HepG2 (cell line): ENCODE data around the gene ADAMTS12. TPM values are rescaled to one million over a fixed set of nuclear protein-coding genes. Genes with fewer than 3 reads are reported as not detected.
A peak's percentile ranks its signal among the peaks of the same experiment; 100 is the strongest.

Source experiments
- ADNP ChIP-seq: sonication (generic); formaldehyde crosslinking; IDR thresholded peaks from 2 replicates; pipeline ENCODE4 v1.4.0; 2020; ENCODE audit warnings: missing genetic modification reagents
- ATRX ChIP-seq: sonication (generic); formaldehyde crosslinking; IDR thresholded peaks from 2 replicates; pipeline ENCODE4 v1.4.0; 2020; ENCODE audit warnings: missing genetic modification reagents, borderline replicate concordance
- CEBPB ChIP-seq: IDR thresholded peaks from 2 replicates; pipeline ENCODE4 v1.6.1; 2011; ENCODE audit warnings: low read depth, low read length, improper control_type of control experiment, borderline replicate concordance
- CSRNP2 ChIP-seq: sonication (generic); formaldehyde crosslinking; conservative IDR thresholded peaks from 2 replicates; pipeline ENCODE4 v1.8.0; 2022; ENCODE audit warnings: low read depth, missing genetic modification reagents
- FIP1L1 ChIP-seq: fragments of 200-400 bp; formaldehyde crosslinking; IDR thresholded peaks from 2 replicates; pipeline ENCODE4 v1.6.1; 2018; ENCODE audit warnings: low read depth, mild to moderate bottlenecking, low read length, moderate library complexity, borderline replicate concordance; ENCODE audit not compliant: insufficient read depth
- FOXC1 ChIP-seq: sonication (generic); formaldehyde crosslinking; IDR thresholded peaks from 2 replicates; pipeline ENCODE4 v1.8.0; 2022; ENCODE audit warnings: mild to moderate bottlenecking, missing genetic modification reagents, borderline replicate concordance
- FOXK2 ChIP-seq: fragments of 450-650 bp; IDR thresholded peaks from 2 replicates; pipeline ENCODE4 v1.6.1; 2016
- GRHL1 ChIP-seq: sonication (generic); formaldehyde crosslinking; conservative IDR thresholded peaks from 2 replicates; pipeline ENCODE4 v1.8.0; 2022; ENCODE audit warnings: missing genetic modification reagents
- HMGXB4 ChIP-seq, 2 experiments: sonication (generic) in 1 of 2; formaldehyde crosslinking in 1 of 2; IDR thresholded peaks; 2 replicates each; pipeline versions ENCODE4 v1.4.0 to v1.6.1; 2018 to 2020; ENCODE audit warnings: missing genetic modification reagents in 2 of 2, borderline replicate concordance in 1 of 2, low read depth in 1 of 2, mild to moderate bottlenecking in 1 of 2, missing biosample characterization in 1 of 2
- NRL ChIP-seq: sonication (generic); formaldehyde crosslinking; IDR thresholded peaks from 2 replicates; pipeline ENCODE4 v1.5.0; 2020; ENCODE audit warnings: missing genetic modification reagents, mild to moderate bottlenecking, moderate library complexity, borderline replicate concordance
- PAX8 ChIP-seq: sonication (generic); formaldehyde crosslinking; IDR thresholded peaks from 2 replicates; pipeline ENCODE4 v1.8.0; 2022; ENCODE audit warnings: mild to moderate bottlenecking, missing genetic modification reagents, borderline replicate concordance
- PHF21A ChIP-seq: sonication (generic); formaldehyde crosslinking; IDR thresholded peaks from 2 replicates; pipeline ENCODE4 v1.5.0; 2020; ENCODE audit warnings: mild to moderate bottlenecking, missing genetic modification reagents
- SRF ChIP-seq: IDR thresholded peaks from 2 replicates; pipeline ENCODE4 v1.6.1; 2011; ENCODE audit warnings: mild to moderate bottlenecking, low read depth, low read length, moderate library complexity
- WIZ ChIP-seq: sonication (generic); formaldehyde crosslinking; IDR thresholded peaks from 2 replicates; pipeline ENCODE4 v1.5.1; 2020; ENCODE audit warnings: mild to moderate bottlenecking, missing genetic modification reagents
- ZFP37 ChIP-seq: sonication (generic); formaldehyde crosslinking; IDR thresholded peaks from 2 replicates; pipeline ENCODE4 v1.4.0; 2020; ENCODE audit warnings: missing genetic modification reagents, borderline replicate concordance
- ZKSCAN1 ChIP-seq: fragments of 150-350 bp; IDR thresholded peaks from 2 replicates; pipeline ENCODE4 v1.6.1; 2014; ENCODE audit warnings: low read length
- ZMYM4 ChIP-seq: sonication (generic); formaldehyde crosslinking; IDR thresholded peaks from 2 replicates; pipeline ENCODE4 v1.8.1; 2023; ENCODE audit warnings: mild to moderate bottlenecking, missing genetic modification reagents
- ZNF10 ChIP-seq: sonication (generic); formaldehyde crosslinking; IDR thresholded peaks from 2 replicates; pipeline ENCODE4 v1.4.0; 2020; ENCODE audit warnings: mild to moderate bottlenecking, low read depth, missing genetic modification reagents, borderline replicate concordance
- ZNF3 ChIP-seq: IDR thresholded peaks from 2 replicates; pipeline ENCODE4 v1.7.0; 2017; ENCODE audit warnings: inconsistent platforms
- ZNF337 ChIP-seq: sonication (generic); formaldehyde crosslinking; IDR thresholded peaks from 2 replicates; pipeline ENCODE4 v1.5.1; 2020; ENCODE audit warnings: missing genetic modification reagents, low read depth, mild to moderate bottlenecking, borderline replicate concordance
- ZNF431 ChIP-seq: sonication (generic); formaldehyde crosslinking; IDR thresholded peaks from 2 replicates; pipeline ENCODE4 v1.9.0; 2022; ENCODE audit warnings: missing genetic modification reagents, low read depth, mild to moderate bottlenecking, borderline replicate concordance
- ZNF496 ChIP-seq: sonication (generic); formaldehyde crosslinking; IDR thresholded peaks from 2 replicates; pipeline ENCODE4 v1.8.1; 2023; ENCODE audit warnings: mild to moderate bottlenecking, moderate library complexity, missing genetic modification reagents; ENCODE audit not compliant: insufficient replicate concordance
- ZNF557 ChIP-seq: sonication (generic); formaldehyde crosslinking; IDR thresholded peaks from 2 replicates; pipeline ENCODE4 v1.4.0; 2020; ENCODE audit warnings: missing genetic modification reagents
- ZNF704 ChIP-seq: sonication (generic); formaldehyde crosslinking; IDR thresholded peaks from 2 replicates; pipeline ENCODE4 v1.8.1; 2023; ENCODE audit warnings: mild to moderate bottlenecking, inconsistent platforms, moderate library complexity, missing genetic modification reagents, borderline replicate concordance
- ZSCAN25 ChIP-seq: sonication (generic); formaldehyde crosslinking; IDR thresholded peaks from 2 replicates; pipeline ENCODE4 v1.8.0; 2022; ENCODE audit warnings: mild to moderate bottlenecking, missing genetic modification reagents
- polyA plus RNA-seq, 8 experiments: library from polyadenylated mRNA; depleted of rRNA in 3 of 8; stranded (reverse) in 7 of 8; unstranded in 1 of 8; fragments of >200 nt; fragmentation: Illumina TruSeq in 4 of 8; extraction: Trizol in 4 of 8; gene quantifications; 2 replicates each; pipeline versions ENCODE4 v1.2.1 to v1.2.3, GENCODE V29; 2011 to 2016; ENCODE audit warnings: low read depth in 4 of 8, missing spikeins in 1 of 8, mixed read lengths in 1 of 8; ENCODE audit not compliant: insufficient read depth in 1 of 8
- total RNA-seq, 5 experiments: library from RNA; depleted of rRNA; stranded (reverse); fragments of >200 nt; fragmentation: Illumina TruSeq; extraction: Trizol; gene quantifications; 2 replicates each; pipeline ENCODE4 v1.2.3, GENCODE V29; 2016; ENCODE audit warnings: low read depth in 1 of 5

Gene ADAMTS12
- total and polyA plus RNA-seq, 2 of the 13 experiments (the other 11 are each of a cell fraction or from before 2014, with no cell fraction given), result 0.03 TPM; not detected in 1

- peak; percentile 61 for TF ChIP-seq PHF21A (CRISPR knock-in tag)
- 0 out of 2 replicates have a peak, but pooled peaks have one; percentile 39 for TF ChIP-seq ZNF337 (CRISPR knock-in tag)
- no peak for TF ChIP-seq HMGXB4 (CRISPR knock-in tag; IDR thresholded peaks at IDR 0.05; ENCODE audit: borderline replicate concordance in 1 of 2, low read depth in 1 of 2)
- no peak for TF ChIP-seq GRHL1 (CRISPR knock-in tag)
- no peak for TF ChIP-seq ADNP
- TF ChIP-seq CEBPB, result peak; percentile 5; the same call in 1 of the 2 replicates
- TF ChIP-seq ZMYM4 (CRISPR knock-in tag), result peak; percentile 84
- no peak for TF ChIP-seq ZNF431 (CRISPR knock-in tag)
- no peak for TF ChIP-seq ZNF496 (CRISPR knock-in tag)
- TF ChIP-seq FOXC1 (CRISPR knock-in tag), result no peak
- TF ChIP-seq ZNF3 (CRISPR knock-in tag), result peak; percentile 50; the same call in 1 of the 2 replicates
- no peak for TF ChIP-seq NRL (CRISPR knock-in tag)
- TF ChIP-seq WIZ (CRISPR knock-in tag), result no peak
- no peak for TF ChIP-seq SRF
- no peak for TF ChIP-seq ZNF704 (CRISPR knock-in tag)
- peak; percentile 81; the same call in 1 of the 2 replicates for TF ChIP-seq ZSCAN25 (CRISPR knock-in tag)
- peak; percentile 7; the same call in 1 of the 2 replicates for TF ChIP-seq ZNF557 (CRISPR knock-in tag)
- no peak for TF ChIP-seq ZNF10 (CRISPR knock-in tag)
- no peak for TF ChIP-seq ATRX (CRISPR knock-in tag)
- TF ChIP-seq FIP1L1, result no peak
- peak; percentile 30; the same call in 1 of the 2 replicates for TF ChIP-seq ZKSCAN1
- TF ChIP-seq PAX8 (CRISPR knock-in tag), result no peak
- TF ChIP-seq ZFP37 (CRISPR knock-in tag), result no peak
- TF ChIP-seq CSRNP2 (CRISPR knock-in tag), result no peak
- TF ChIP-seq FOXK2, result no peak
Observed at GRCh38 chr5:33582417-33582816, 309.4 kb downstream of the ADAMTS12 start (continued).
